TTC549 (cell line): Measurements from ENCODE around the gene CCT3.
"Not testable (repeated sequence)": the region's sequence is repeated elsewhere in the genome, so short reads cannot be mapped to it uniquely, and the experiment has no call there.

ENCODE experiments used
- FAIRE-seq: peaks from 2 replicates; lab custom pipeline; 2012; peaks lifted over from hg19 to GRCh38; lab: Jason Lieb, UNC

The CCT3 gene

DNA sequence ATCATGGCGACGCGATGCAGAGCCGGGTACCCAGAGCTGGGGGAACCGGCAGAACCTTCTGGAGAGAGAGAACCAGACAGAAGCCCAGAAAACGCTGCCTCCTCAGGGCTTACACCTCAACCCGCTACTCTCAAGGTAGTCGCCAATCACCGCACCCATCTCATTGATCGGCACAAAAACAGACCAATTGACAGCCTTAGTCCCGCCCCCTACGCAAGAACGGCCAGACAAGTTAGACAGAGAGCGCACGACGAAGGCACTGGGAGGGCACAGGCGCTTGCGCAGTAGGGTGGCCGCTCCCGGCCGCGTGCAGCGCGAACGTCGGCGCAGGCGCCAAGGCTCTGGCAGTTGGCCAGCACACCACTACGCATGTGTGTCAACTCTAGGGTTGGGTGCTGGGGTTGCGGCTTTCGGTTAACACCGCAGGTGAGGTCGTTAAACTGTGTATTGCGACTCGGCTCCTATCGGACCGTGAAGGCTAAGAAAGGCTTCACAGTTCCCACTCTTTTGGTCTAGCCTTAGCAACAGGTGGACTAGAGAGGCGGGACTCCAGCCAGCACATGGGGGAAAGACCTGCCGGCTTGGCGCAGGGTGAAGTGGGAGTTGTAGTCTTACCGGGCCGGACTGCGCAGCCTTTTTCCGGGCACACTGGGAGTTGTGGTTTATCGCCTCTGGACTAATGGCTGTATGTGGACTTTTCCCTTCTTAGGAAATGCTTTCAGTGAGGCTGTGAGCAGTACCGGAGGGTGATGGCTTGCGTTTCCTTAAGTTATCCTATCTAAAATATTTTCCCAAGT, at the start of gene CCT3, which contains the start of gene TSACC:
TSS of gene CCT3 (minus strand) at position 113 of the 797 bp plus-strand sequence. CDS start at position 5, 108 bp downstream.
TSS of gene TSACC (plus strand) at position 347 of the 797 bp plus-strand sequence. CDS start 1,232 bp downstream, outside the sequence.
- FAIRE-seq: peak; percentile 98

DNA sequence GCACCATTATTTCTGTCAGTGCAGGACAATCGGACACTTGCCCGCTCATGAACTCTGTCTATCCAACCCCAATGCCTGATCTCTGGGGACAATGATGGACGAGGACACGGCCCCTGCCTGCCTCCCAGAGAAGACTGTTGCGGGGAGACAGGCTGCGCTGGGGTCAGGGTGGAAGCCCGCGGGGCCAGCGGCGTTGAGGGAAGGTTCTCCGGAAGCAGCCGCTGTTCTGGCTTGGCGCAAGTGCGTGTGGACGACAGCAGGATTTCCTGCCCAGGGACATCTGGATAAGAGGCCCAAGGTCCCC, 49.7 kb upstream of the CCT3 start:
- no peak for FAIRE-seq

DNA sequence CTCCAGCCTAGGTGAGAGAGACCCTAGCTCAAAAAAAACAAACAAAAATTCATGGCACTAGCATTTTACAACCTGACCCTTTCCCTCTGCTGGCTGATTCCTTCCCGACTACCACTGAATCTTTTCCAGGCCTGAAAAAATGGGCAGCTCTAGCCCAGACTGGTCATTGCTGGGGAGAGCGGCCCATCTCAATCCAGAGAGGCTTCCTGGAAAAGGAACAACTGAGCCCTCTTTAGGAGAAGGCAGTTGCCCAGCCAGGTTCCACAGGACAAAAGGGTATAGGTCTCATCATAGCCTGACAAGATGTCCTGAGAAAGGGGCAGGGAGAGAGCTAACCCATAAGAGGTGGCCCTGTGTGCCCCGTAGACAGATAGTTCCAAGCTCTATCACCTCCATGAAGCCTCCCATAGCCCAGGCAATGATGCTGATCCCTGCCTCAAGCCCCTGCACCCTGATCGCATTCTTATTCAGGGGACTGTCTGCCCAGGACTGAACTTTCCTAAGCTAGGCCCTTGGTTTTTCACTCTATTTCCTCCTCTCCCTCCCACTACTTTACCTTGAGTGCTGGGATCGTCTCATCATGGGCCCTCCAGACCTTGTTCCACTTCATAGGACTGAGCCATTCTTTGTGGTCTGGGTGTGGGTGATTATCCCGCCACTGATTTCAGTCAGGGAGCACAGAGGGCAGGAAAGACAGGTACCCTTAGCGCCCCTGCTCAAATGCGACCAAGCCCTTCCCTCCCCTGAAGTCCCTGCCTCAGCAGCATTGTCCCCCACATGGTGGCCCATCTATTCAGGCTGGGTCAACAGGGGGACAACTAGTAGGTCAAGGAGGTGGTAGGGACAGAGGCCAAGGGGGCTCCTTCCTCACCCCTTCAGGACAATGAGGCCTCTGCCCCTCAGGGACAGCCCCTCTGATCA, 49.1 kb upstream of the CCT3 start:
- FAIRE-seq: no peak

DNA sequence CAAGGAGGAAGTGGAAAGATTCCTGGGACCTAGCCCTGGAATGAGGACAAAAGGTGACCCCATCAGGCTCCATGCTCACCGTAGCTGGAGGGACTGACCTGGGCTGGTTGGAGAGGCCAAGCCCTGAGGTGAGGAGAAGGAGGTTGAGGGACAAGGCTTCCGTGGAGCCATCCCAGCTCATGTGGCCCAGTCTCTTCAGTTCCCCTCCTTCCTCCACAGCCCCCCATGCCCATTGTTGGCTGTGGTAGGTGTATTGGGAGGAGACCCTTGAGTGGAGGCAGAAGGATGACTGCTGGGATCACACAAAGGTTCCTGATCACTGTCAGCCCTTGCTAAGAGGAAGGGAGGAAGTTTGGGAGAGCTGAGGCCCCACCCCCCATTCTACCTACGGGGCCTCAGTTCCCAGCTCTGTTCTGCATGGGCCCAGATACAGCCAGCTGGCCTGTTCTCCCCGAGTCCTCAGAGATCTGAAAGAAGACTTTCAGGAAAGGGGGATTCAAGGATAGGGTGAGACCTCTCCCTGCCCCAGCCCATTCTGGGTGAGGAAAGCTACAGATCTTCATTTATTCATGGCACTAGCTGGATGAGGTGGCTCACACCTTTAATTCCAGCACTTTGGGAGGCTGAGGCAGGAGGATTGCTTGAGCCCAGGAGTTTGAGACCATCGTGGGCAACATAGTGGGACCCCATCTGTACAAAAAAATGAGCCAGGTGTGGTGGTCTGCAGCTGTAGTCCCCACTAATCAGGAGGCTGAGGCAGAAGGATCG, 48.2 kb upstream of the CCT3 start:
- no peak for FAIRE-seq

DNA sequence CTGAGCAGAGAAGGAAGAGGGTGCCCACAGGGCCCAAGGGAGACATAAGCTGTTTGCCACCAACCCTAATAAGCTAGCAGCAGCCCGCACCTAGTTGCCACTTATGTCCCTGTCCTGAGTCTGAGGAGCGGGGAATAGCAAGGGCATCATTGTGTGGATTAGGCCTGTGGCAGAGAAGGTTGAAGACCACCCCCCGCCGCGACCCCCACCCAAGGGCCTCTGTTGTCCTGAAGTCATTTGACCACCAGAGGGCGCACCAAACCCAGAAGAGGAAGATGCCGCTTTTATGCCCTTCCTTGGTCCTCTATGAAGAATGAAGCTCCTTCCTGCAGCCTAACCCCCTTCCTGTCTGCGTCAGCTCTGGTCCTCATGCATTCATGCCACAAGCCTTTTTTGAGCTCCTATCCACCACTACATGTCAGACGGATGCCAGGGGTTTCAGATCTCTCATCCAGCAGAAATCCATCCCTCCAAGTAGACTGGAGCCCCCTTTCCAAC, 47.5 kb upstream of the CCT3 start:
- peak; percentile 28 for FAIRE-seq

DNA sequence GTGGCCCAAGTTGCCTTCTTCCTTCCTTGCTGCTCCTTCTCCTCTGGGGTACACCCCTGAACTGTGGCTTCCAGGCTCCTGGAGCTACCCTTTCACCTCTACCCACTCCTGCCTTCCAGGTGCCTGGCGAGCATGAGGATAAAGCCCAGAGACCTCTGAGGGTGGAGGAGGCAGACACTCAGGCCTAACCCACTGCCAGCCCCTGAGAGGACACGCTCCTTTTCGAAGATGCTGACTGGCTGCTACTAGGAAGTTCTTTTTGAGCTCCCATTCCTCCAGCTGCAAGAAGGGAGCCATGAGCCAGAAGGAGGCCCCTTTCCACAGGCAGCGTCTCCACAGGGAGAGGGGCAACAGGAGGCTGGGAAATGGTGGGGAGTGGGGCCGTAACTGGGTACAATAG, 46.6 kb upstream of the CCT3 start:
- no peak for FAIRE-seq

DNA sequence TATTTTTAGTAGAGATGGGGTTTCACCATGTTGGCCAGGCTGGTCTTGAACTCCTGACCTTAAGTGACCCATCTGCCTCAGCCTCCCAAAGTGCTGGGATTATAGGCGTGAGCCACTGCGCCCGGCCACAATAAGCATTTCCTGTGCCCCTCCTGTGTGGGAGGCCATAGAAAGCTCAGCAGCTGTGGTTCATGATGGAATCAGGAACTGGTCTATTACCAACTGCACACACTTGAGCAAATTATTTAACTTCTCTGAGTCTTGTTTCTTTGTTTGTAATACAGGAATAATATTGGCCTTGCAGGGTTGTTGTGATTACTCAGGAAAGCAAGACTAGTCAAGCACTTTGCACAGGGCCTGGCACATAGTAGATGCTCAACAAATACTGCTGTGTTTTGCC, 45.9 kb upstream of the CCT3 start:
- no peak for FAIRE-seq

DNA sequence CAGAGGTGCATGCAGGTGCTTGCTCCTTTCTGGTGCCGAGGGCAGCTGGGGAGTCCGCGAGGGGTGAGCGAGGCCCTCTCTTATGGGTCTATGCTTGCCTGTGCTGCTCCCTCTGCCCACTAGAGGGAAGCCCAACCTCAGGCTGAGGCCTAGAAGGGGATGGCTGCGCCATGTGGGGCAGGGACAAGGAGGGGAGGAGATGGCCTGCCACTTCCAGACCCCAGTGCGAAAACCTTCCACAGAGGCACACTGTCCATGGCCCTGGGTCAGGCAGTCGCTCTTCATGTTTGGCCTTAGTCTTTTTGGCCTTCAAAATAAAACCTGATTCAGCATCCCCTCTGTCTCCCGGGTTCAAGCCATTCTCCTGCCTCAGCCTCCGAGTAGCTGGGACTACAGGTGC, 44.9 kb upstream of the CCT3 start:
- FAIRE-seq: no peak

DNA sequence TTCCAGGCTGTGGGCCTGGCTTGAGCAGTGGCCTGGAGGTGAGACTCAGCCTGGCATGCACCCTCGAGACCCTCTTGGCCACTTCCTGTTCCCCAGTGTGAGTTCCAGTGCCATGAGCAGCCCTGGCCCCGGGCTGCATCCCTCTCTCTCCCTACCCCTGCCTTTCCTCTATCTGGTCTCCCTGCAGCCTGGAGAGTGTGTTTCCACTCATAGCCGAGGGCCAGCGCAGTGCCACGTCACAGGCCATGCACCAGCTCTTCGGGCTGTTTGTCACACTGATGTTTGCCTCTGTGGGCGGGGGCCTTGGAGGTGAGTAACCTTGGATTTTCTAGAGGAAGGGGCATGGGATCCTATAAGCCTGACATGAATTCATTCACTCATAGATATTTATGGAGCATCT, 44.5 kb upstream of the CCT3 start:
- no peak for FAIRE-seq

DNA sequence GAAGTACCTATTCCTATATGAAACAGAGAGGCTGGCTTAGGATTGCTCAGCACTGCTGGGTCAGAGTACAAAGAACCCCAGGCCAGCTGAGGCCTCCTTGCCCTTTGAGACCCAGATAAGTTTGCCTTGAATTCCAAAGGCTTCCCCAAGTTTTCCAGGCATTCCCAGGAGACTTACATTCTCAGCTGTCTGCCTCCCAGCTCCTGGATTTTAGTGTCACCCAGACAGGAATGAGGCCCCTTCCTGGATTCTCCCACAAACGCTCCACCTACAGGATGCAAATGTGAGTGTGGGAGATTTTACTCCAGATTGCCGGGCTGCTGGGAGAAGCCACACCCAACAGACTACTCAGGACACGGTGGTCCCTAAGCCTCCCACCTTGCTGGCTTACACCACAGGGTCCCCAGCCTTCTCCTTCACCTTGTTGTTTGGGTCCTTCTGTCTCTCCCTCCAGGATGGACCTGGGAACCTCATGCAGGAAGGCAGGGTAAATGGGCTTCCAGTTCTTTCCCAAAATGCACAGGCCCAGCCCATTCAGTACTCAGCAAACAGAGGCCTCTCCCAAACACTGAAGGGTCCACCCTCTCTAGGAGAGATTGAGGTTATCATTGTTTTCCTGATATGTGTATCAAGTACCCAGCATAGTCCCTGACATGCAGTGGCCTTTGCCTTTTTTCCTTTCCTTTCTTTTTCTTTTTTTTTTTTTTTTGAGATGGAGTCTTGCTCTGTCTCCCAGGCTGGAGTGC, 41.5 kb upstream of the CCT3 start:
- no peak for FAIRE-seq

DNA sequence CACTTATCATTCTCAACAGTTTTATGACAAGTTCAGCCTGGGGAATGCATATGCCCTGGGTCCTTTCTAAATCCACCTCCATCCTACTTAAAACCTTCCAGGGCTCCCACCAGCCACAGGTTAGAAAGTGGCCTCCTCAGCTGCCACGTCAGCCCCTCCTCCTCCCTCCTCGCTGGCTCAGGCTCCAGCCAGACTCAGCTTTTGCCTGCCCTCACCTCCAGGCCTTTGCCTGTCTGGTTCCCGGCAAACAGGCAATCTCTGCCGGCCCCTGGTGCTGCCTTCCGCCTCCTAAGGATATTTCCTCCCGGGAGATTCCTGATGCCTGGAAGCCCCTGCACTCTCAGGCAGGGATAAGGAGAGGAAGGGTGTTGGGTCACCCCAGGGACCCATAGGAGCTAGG, 40.5 kb upstream of the CCT3 start:
- FAIRE-seq: no peak

DNA sequence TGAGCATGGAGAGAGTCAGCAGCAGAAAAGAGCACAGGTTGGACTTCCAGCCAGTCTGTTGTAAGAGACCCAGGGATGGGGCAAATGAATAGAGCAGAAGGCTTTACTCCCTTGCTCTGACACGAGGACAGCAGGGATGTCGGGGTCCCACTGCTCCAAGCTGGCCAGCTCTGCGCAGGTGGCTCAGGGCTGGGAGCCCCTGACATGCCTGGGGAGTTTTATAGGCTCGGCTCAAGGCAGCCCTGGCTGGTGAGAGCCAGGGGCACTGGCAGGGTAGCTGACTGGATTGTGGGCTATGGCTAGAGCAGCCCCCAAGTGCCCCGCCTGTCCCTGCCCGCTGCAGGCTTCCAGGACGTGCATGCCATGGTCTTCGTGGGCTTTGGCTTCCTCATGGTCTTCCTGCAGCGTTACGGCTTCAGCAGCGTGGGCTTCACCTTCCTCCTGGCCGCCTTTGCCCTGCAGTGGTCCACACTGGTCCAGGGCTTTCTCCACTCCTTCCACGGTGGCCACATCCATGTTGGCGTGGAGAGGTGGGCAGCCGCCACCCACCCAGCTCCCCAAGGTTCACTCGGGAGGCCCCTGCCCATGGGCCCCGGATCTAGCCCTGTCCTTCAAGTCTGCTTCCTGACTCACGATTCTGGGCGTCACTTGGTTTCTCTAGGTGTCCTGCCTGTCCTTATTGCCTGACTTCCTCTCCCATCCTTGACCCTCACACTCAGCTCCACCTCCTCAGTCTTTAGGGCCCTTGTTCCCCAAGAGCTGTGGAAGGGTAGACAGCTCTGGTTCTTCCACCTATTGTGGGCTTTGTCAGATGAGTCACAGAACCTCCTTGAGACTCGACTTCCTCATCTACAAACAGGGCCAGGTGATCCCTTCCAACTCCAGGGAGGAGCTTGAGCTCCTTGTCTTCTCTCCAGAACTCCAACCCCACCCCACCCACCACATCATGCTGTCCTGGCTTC, 39.1 kb upstream of the CCT3 start:
- FAIRE-seq: no peak

DNA sequence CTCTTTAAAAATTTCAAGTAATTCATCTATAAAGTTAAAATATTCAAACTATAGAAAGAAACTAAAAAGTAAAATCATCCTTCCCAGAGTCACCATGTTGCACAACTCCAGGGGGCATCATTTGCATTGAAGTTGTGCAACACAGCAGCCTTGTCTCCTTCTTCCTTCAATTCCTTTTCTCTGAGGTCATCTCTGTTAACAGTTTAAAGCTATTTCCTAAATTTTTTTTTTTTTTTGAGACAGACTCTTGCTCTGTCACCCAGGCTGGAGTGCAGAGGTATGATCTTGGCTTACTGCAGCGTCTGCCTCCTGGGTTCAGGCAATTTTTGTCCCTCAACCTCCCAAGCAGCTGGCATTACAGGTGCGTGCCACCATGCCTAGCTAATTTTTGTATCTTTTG, 38.1 kb upstream of the CCT3 start:
- FAIRE-seq: no peak

DNA sequence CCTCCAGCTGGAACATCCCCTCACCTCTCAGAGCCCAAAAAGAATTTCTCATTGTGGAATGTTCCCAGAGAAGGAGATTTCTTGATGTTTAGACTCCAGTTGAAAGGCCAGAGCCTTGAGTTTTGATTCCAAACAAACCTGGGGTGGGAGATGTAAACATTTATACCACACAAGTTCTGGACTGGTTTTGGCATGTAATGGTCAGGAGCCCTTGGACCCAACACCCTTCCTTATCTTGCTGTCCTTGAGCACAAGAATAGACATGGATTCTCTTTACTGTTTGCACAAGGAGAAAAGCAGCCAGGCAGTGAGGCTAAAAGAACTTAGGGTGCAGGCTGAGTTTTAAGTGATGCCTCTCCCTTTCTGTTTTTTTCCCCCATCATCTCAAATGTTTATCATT, 35.5 kb upstream of the CCT3 start:
- FAIRE-seq: no peak

DNA sequence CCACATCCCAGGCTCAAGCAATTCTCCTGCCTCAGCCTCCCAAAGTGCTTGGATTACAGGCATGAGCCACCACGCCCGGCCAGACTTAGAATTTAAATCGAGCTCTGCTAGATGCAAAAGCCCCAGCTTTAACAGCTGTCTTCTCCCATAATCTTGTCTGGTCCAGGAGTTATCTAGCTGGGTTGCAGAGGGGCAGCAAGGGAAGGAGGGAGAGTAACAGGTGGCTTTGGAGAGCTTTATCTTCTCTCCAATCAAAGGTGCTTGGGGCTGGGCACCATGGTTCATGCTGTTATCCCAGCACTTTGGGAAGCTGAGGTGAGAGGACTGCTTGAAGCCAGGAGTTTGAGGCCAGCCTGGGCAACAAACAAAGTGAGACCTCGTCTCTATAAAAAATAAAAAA, 34.8 kb upstream of the CCT3 start:
- no peak for FAIRE-seq

DNA sequence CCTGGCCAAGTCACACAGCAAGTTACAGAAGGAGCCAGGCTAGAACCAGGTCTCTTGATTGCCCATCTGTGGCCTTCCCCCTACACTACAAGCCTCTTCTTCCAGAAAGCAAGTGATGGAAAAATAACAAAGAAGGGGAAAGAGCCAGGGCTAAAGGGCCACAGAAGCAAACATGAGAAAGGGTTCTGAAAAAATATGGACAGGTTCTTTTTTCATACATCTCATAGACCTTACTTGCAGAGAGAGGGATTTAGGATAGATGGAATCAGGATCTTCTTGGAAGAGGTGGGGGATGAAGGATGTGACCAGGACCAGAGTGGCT, 34.1 kb upstream of the CCT3 start:
- no peak for FAIRE-seq

DNA sequence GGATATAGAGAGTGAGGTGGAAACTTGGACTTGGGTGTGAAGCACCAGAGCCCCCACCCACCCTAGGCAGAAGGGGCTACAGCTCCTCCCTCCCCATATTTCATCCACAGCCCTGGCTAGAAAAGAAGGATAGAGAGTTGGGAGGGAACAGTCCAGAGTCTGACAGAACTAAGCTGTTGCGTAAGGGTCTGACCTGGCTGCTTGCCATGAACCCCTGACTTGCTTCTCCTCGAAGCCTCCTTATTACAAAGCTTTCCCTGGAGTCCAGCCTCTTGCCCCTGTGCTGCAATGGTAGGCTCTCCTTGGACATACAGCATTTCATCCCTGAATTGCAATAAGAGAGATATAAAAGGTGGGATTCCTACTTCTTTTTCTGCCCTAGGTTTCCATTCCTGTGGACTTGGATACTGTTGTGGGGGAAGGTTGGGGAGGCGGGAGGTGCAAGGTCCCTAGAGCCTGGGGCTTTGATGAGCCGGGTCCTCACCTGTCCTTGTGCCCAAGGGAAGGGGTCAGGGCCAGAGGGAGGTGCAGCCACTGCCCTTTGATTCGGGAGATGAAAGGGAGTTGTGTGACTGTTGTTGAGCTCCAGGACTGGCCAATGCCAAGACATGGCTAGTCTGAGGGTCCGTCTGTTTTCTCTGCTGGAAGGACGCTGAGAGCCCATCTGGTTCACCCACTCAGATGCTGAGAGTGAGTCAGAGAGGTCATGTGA, 33.6 kb upstream of the CCT3 start:
- FAIRE-seq: no peak

DNA sequence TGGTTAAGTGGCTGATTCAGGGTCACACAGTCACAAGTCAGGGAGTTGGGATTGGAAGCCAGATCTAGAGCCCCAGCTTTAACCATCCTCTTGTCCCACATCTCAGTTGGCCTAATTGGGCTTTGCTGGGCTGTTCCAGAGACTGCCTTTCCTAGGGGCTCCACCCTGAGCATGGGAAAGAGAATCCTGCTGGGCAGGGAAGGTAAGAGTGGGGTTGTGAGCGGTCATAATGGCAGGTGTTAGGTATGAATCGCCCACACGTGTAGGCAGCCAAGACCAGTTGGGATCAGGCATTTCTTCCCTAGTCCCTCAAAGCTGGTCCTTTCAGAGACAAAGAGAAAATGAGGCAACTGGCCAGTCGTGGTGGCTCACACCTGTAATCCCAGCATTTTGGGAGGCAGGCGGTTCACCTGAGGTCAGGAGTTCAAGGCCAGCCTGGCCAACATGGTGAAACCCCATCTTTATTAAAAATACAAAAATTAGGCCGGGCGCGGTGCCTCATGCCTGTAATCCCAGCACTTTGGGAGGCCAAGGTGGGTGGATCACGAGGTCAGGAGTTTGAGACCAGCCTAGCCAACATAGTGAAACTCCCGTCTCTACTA, 31.7 kb upstream of the CCT3 start:
- not testable (repeated sequence) for FAIRE-seq

DNA sequence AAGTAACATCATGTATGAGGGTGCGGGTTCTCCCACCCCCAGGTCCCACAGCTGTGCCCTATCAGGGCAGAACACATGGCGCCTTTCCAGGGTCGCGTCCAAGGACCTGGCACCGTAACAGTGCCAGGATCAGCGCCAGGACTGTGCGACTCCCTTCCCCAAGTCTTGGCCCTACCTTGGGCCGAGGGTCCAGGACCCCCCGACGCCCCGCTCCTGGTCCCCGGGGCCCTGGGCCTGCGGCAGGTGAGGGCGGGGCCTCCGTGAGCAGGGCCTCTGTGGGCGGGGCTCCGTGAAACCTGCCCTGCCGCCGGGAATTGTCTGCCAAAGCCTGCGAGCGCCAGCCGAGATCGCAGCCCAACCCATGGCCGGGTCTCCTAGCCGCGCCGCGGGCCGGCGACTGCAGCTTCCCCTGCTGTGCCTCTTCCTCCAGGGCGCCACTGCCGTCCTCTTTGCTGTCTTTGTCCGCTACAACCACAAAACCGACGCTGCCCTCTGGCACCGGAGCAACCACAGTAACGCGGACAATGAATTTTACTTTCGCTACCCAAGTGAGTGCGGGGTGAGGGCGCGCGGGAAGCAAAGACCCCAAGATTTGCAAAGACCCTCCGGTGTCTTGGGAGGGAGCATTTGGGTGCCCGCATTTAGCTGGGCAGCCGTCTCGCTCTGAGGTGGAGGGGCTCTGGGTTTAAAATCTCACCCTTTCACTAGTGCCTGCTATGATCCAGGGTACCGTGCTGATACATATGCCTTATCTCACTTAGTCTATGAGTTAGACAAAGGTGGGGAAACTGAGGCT, 31.0 kb upstream of the CCT3 start, which contains the start of gene RHBG:
TSS of gene RHBG (plus strand) at position 323 of the 796 bp plus-strand sequence. CDS start at position 362, 39 bp downstream.
- FAIRE-seq: no peak
